ENCODE results near the gene KIAA1671. TPM values are rescaled to one million over a fixed set of nuclear protein-coding genes. Genes with fewer than 3 reads are reported as not detected.

Gene KIAA1671
- total RNA-seq, 1 donor from 2014 or later = 8.3 TPM

DNA sequence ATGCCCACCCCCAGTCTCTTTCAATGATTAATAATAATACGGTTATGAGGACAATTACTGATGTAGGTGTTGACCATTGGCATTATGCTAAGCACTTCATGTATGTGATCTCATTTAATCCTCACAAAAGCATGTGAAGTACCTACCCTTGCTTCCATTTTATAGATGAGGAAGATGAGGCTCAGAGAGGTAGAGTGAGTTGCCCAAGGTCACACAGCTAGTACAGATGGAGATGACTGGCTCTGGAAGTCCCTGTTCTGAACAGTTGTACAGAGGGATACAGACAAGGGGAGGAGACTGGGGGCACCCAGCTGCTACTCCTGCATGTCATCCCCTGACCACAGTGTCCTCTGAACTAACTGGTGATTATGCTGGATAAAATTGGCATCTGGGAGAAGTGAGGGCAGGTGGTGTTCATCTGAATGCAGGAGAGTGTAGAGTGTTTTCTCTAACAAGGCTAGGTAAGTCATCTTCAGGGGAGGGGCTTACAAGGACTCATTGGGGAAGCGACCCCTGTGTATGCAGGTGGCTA, 43.2 kb downstream of the KIAA1671 start:
- Mint-ChIP-seq H3K4me3 (ENCODE audit: unreplicated experiment) (no peak overlapping the region), H3K4me1 (ENCODE audit: unreplicated experiment) (peaks cover 42% of the 10 kb centered on the region), H3K27ac (ENCODE audit: unreplicated experiment) (no peak overlapping the region)

DNA sequence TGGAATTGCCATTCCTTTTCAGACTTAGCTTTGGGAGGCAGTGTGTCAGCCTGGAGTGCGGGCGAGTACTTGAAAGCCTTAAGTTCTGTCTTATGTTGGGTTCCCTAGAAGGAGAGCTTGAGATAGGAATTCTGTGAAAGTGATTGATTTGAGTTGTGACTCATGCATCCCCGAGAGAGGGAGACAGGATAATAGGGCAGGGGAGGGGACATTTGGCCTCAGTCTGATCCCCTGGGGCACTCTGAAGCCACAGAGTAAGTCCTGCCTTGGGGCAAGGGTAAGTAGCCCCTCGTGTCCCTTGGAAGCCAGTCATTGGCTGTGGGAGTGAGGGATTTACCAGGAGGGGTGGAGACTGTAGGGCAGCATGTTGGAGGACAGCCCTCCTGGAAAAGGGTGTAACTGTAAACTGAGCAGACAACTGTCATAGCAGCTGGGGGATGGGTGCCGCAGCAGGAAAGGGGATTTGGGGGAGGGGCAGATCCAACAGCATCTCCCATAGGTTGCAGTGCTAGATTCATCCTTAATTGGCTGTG, 44.0 kb downstream of the KIAA1671 start:
- H3K4me1 Mint-ChIP-seq (ENCODE audit: unreplicated experiment) = peaks cover 36% of the 10 kb centered on the region
- no peak overlapping the region for H3K27ac Mint-ChIP-seq (ENCODE audit: unreplicated experiment)
- no peaks in the 10 kb centered on the region for H3K36me3 Mint-ChIP-seq (ENCODE audit: unreplicated experiment)
- no peak overlapping the region for H3K4me3 Mint-ChIP-seq (ENCODE audit: unreplicated experiment)
- H3K27me3 Mint-ChIP-seq (ENCODE audit: unreplicated experiment) = no peaks in the 10 kb centered on the region
- TF ChIP-seq, protein P1, sequence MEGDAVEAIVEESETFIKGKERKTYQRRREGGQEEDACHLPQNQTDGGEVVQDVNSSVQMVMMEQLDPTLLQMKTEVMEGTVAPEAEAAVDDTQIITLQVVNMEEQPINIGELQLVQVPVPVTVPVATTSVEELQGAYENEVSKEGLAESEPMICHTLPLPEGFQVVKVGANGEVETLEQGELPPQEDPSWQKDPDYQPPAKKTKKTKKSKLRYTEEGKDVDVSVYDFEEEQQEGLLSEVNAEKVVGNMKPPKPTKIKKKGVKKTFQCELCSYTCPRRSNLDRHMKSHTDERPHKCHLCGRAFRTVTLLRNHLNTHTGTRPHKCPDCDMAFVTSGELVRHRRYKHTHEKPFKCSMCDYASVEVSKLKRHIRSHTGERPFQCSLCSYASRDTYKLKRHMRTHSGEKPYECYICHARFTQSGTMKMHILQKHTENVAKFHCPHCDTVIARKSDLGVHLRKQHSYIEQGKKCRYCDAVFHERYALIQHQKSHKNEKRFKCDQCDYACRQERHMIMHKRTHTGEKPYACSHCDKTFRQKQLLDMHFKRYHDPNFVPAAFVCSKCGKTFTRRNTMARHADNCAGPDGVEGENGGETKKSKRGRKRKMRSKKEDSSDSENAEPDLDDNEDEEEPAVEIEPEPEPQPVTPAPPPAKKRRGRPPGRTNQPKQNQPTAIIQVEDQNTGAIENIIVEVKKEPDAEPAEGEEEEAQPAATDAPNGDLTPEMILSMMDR (IDR thresholded peaks at IDR 0.05) = no peak
- no peaks in the 10 kb centered on the region for H3K9me3 Mint-ChIP-seq (ENCODE audit: unreplicated experiment)
- no peak for DNase-seq (ENCODE audit: extremely low spot score, unreplicated experiment)

More for the DNA sequence above, 43.2 kb downstream of the KIAA1671 start:
- no peaks in the 10 kb centered on the region for H3K36me3 Mint-ChIP-seq (ENCODE audit: unreplicated experiment)
- H3K9me3 Mint-ChIP-seq (ENCODE audit: unreplicated experiment) = no peaks in the 10 kb centered on the region
- no peaks in the 10 kb centered on the region for H3K27me3 Mint-ChIP-seq (ENCODE audit: unreplicated experiment)
- TF ChIP-seq, protein P1 (IDR thresholded peaks at IDR 0.05) = no peak
- no peak for DNase-seq (ENCODE audit: extremely low spot score, unreplicated experiment)

DNA sequence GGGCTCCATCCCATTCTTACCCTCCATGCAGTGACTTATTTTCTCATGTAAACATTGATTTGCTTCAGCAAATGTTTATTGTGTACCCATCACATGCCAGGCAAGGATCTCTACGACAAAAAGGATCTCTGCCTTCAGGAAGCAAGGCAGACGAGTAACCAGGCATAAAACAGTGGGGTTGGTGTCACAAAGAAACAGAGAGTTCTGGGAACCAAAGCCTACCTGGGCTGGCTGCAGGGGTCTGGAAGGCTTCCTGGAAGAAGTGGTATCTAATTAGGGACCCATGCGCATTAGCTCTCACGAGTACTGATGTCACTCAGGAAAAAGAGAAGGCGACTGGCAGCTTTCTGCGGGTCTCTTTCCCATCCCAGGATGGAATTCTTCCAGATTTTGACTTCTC, 44.5 kb downstream of the KIAA1671 start:
- Mint-ChIP-seq H3K27me3 (ENCODE audit: unreplicated experiment) (no peaks in the 10 kb centered on the region), H3K4me1 (ENCODE audit: unreplicated experiment) (peaks cover 32% of the 10 kb centered on the region), H3K9me3 (ENCODE audit: unreplicated experiment) (no peaks in the 10 kb centered on the region), H3K36me3 (ENCODE audit: unreplicated experiment) (no peaks in the 10 kb centered on the region), H3K4me3 (ENCODE audit: unreplicated experiment) (no peak overlapping the region), H3K27ac (ENCODE audit: unreplicated experiment) (no peak overlapping the region)
- TF ChIP-seq, protein P1 (IDR thresholded peaks at IDR 0.05) = no peak
- no peak for DNase-seq (ENCODE audit: extremely low spot score, unreplicated experiment)

DNA sequence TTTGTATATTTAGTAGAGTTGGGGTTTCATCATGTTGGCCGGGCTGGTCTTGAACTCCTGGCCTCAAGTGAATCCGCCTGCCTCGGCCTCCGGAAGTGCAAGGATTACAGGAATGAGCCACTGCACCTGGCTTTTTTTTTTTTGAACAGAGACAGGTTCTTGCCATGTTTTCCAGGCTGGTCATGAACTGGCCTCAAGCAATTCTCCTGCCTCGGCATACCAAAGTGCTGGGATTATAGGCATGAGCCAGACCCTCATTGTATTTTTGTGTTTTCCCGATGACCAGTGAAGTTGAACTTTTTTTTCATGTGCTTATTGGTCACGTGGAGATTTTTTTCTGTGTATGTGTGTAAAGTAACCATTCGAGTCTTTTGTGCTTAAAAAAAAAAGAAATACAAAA, 48.2 kb downstream of the KIAA1671 start:
- Mint-ChIP-seq H3K4me3 (ENCODE audit: unreplicated experiment) (no peak overlapping the region), H3K9me3 (ENCODE audit: unreplicated experiment) (no peaks in the 10 kb centered on the region), H3K36me3 (ENCODE audit: unreplicated experiment) (no peaks in the 10 kb centered on the region), H3K27me3 (ENCODE audit: unreplicated experiment) (no peaks in the 10 kb centered on the region), H3K27ac (ENCODE audit: unreplicated experiment) (no peak overlapping the region), H3K4me1 (ENCODE audit: unreplicated experiment) (peaks cover 16% of the 10 kb centered on the region)
- no peak for DNase-seq (ENCODE audit: extremely low spot score, unreplicated experiment)
- TF ChIP-seq, protein P1 (IDR thresholded peaks at IDR 0.05) = no peak

DNA sequence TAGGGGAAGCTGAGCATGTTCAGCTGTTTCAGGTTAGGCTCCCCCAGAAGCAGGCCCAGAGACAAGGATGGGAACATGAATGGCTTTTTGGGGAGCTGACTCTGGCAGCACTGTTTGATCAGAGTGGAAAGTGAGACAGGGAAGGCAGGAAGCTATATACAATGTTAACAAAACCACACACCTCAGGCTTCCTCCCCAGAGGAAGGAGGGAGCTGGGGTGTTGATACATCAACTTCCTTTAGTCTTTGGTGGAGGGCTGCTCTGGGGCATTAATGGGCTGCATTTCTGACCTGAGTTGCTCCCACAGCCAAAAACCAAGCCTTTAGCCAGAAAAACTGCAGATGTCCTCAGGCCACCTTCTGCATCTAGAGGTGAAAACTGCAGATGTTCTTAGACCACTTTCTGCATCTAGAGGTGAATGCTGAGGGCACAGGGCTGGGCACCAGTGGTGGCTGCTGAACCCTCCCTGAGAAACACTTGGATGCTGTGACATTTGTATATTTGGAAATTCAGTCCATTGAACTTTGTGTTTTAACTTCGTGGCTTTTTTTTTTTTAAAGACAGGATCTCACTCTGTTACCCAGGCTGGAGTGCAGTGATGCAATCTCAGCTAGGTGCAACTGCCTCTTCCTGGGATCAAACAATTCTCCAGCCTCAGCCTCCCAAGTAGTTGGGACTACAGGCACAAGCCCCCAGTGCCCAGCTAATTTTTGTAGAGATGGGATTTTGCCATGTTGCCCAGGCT, 49.9 kb downstream of the KIAA1671 start:
- H3K36me3 Mint-ChIP-seq (ENCODE audit: unreplicated experiment) = no peaks in the 10 kb centered on the region
- H3K27ac Mint-ChIP-seq (ENCODE audit: unreplicated experiment) = no peak overlapping the region
- H3K4me3 Mint-ChIP-seq (ENCODE audit: unreplicated experiment) = no peak overlapping the region
- H3K9me3 Mint-ChIP-seq (ENCODE audit: unreplicated experiment) = no peaks in the 10 kb centered on the region
- TF ChIP-seq, protein P1 (IDR thresholded peaks at IDR 0.05) = no peak
- peaks cover 3% of the 10 kb centered on the region for H3K4me1 Mint-ChIP-seq (ENCODE audit: unreplicated experiment)
- no peak for DNase-seq (ENCODE audit: extremely low spot score, unreplicated experiment)
- no peaks in the 10 kb centered on the region for H3K27me3 Mint-ChIP-seq (ENCODE audit: unreplicated experiment)
